ENCODE measurements around the gene ARL4C.
A peak's percentile ranks its signal among the peaks of the same experiment; 100 is the strongest.

ARL4C gene

DNA sequence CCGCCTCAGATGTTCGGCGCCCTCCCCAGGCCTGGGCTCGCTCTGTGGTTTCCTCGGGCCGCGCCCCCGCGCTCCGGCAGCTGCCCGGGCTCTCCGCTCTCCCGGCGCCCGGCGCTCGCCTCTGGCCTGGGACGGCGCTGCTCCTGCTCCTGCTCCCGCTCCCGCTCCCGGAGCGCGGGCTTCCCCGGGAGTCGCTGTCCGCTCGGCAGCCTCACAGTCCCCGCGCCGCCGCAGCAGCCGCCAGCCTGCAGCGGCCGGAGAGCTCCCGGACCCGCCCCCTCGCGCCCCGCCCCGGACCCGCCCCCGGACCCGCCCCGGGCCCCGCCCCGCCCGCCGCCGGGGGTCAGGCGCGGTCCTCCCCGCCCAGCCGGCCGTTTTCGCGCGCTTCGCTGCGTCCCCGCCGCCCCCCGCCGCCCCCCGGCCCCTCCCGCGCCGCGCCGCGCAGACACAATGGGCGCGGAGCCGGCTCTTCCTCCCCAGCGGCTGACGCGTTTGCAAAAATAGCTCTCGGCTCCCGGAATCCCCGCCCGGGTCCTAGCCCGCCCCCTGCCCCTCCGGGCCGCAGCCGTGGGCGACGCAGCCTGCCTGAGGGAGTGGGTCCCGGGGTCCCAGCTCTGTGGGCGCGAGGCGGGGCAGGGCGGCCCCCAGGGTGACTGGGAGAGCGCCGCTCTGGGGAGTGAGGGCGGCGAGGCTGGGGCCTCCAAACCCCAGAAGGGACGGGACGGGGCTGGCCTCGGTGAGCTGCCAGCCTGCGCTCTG is at the start of gene ARL4C:
Gene ARL4C (minus strand): TSS at position 247 of the 759 bp plus-strand sequence. CDS start 495 bp downstream, outside the sequence.
- peak; percentile 82 for DNase-seq

DNA sequence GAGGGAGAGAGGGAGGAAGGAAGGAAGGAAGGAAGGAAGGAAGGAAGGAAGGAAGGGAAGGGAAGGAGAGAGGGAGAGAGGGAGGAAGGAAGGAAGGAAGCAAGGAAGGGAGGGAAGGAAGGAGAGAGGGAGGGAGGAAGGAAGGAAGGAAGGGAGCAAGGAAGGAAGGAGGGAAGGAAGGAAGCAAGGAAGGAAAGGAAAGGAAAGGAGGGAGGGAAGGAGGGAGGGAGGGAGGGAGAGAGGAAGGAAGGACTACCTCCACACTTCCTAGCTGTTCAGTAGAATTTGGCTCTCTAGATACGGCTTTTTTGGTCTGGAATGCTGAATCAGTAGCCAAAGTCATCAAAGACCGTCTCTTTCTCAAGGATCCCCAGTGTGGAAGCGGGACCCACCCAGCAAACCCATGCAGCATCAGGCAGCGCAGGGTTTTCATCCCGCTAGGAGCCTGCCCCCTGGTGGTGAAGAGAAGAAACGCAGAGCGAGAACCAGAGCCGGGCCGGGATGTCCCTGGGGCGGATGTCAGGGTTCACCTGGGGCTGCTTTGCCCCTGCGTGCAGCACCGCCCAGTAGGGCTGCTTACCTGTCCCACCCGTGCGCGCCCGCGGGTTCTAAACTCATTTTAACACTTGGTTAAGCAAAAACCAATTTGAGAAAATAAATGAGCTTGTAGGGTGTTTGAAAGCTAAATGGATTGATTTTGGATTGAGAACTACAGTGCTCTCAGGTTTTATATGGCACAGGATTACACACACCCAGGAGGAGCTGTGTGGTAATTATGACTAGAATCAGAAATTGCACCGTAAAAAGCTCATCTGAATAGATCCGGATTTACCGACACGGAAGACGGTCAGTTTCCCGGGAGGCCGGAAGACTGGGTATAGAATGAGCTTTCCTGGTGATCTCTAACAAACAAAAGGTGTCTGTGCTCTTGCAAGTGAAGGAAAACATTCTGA is 48.1 kb upstream of the ARL4C start:
- DNase-seq = peak; percentile 81

- no peak for DNase-seq
Measured at GRCh38 chr2:234542742-234543141, 45.9 kb upstream of the ARL4C start.

GRCh38 chr2:234537929-234538328 is 41.0 kb upstream of the ARL4C start:
- DNase-seq = no peak

DNA sequence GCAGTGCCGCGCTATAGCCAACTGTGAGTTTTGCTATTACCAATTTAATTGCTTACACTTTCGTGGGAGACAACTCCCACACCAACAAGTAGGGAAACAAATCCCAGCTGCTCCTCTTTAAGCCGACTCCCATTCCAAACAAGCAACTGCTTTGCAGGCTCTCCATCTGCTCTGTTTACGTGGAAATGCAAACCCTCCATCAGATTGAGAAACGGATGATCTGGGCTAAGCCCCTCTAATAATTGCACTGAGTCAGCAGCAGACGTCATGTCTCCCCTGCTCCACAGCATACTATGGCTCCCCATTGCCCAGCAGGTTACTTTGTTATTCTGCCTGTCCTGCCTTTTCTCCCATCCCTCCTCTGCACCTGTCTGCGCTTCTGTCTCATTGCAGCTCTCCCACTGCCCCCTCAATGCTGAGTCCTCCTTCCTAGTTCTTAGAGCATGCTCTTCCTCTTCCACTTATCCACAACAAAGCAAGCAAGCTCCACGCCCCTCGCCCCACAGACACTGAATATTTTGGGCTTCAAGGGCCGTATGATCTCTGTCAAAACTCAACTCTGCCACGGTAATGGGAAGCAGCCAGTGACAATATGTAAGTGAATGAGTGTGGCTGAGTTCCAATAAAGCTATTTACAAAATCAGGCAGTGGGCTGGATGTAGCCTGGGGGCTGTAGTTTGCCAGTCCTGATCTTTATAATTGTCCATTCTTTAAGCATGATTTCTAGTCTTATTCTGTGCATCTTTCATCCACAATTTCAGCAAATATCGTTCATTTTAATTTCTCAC is 39.5 kb upstream of the ARL4C start:
- DNase-seq = no peak

DNA sequence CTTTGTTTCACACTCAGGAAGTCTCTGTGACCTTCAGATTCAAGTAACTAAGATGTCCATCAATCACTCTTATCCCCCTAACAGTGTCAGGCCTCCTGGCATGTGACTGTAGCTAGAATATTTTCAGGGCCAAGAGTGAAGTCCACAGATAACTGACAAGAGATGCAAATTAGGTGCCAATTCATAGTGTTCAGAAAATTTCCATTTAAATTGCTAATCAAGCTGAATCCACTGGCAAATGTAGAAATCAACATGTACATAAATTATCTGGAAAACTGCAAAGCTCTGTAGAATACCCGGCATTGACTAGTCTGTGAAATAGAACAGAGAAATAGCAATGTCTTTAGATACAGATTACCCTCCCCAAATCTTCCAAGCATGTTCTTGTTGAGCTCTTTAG is 38.6 kb upstream of the ARL4C start:
- no peak for DNase-seq

- DNase-seq = no peak
Measured at GRCh38 chr2:234534515-234534914, 37.6 kb upstream of the ARL4C start.

DNA sequence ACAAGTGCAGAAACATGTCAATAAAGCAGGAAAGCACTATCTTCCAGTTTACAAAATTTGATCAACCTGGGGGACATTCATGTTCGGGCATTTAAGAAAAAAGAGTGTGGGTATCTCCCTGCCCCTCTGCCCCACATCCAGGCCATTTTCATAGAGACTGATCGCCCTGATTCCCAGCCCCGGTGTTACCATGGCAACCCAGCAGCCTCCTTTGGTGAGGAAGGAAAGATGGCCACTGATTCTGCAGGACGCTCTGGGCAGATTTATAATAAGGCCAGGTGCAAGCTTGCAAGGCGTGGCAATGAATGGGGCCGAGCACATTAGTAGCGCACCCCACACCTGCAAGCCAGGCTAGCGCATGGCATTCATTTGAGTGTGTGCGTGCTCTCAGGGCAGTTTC is 36.7 kb upstream of the ARL4C start:
- DNase-seq = peak; percentile 34

DNA sequence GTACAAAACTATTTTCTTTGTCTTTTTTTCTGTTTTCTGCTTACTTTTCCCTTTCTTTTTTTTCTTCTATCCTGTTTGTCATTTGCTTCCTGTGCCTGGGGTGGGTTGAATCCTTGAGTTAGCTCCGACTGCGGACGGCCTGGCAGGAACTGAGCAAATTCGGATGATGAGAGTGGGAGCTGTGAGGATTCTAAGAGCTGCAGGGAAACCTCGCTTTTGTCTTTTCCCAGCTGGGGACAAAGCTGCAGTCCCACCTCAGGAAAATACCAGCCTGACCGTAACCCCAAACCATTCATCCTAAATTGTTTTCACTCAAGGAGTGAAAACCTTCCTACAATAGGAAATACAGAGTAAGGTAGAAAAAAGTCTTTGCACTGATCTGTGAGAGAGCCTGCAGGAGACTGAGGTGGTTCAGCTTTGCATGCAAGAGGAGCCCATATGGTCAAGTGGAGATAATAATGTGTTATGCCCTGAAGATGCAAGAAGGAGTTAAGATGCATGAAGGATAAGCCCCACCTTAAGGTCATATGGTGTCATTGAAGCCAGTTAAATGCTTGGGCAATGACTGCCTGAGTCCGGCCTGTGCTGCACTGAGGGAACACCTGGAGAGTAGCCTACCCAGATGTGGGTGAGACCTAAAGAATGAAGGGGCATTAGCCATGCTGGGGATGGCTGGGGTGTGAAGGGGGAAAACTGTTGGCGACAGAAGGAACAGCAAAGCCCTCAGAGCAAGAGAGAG is 31.7 kb upstream of the ARL4C start:
- DNase-seq = no peak

- DNase-seq = no peak
Measured at GRCh38 chr2:234526711-234527110, 29.8 kb upstream of the ARL4C start.

GRCh38 chr2:234521536-234521935 is 24.7 kb upstream of the ARL4C start:
- no peak for DNase-seq

GRCh38 chr2:234518986-234519642 is 22.2 kb upstream of the ARL4C start:
- no peak for DNase-seq

DNA sequence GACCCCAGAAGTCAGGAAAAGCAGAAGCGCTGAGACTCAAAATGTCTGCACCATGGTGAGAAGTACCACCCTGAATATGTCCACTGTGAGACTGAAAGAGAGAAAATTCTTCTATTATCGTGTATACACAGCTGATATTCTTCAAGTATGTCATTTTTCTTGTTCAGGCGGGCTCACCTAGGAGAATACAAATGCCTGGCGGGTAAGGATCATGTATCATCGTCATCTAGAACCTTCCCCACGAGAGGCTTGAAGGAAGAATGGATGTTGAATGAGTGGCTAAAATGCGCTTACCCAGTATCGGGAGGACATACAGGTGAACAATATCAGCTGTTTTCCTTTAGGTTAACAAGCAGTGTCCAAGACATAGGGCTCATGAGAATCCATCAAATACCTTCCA is 21.1 kb upstream of the ARL4C start:
- no peak for DNase-seq

GRCh38 chr2:234514873-234515638 is 18.2 kb upstream of the ARL4C start:
- DNase-seq = no peak

- DNase-seq = no peak
Measured at GRCh38 chr2:234514099-234514498, 17.2 kb upstream of the ARL4C start.

DNA sequence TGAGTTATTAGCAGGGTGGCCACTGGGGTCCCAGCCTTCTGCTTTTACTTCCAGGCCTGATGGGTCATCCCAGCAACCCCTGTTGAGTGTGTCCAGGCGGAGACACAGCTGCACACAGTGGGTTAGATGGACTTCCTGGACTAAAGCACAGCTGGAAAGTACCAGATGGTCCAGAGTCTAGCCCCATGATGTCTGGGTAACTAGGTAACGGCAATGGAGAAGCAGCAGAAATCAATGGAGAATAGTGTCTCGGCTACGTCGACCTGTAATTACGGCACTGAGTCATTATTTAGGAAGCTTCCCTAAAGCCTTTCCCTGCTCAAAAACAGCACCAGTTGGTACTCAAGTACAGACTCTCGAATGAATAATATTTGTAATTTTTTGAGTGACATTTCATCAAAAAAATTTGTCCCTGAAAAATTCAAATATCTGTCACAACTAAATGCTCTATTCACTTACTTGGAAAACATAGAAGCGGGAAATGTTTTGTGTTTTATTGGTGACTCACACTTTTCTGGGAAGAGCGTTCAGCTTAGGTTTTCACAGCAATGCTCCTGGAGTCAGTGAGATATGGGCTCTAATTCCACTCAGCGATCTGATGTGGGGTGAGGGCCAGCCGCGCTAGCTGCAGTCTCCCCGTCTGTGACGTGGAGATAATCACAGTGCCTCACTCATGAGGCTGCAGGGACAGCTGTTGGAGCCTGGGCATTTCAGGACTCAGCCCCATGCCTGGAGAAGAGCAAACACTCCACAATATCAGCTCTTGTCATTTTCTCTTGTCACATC is 16.2 kb upstream of the ARL4C start:
- no peak for DNase-seq

DNA sequence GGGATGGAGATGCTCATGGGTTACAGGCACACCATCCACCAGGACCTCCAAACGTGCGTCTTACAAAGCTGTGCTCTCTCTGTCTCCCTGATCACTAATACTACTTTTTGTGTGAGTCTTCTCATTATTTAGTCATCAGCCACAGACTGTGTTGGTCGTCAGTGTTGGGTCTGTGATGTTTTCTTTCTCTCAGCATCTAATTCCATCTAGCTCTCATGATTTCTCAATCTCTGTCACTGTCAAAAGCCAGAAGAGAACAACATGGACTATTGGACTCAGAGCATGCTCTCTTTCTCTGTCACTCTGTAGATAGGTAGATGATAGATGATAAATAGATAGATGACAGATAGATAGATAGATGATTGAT is 6.0 kb upstream of the ARL4C start:
- DNase-seq = no peak

- peak; percentile 59 for DNase-seq
Measured at GRCh38 chr2:234502285-234502918, 5.5 kb upstream of the ARL4C start.

DNA sequence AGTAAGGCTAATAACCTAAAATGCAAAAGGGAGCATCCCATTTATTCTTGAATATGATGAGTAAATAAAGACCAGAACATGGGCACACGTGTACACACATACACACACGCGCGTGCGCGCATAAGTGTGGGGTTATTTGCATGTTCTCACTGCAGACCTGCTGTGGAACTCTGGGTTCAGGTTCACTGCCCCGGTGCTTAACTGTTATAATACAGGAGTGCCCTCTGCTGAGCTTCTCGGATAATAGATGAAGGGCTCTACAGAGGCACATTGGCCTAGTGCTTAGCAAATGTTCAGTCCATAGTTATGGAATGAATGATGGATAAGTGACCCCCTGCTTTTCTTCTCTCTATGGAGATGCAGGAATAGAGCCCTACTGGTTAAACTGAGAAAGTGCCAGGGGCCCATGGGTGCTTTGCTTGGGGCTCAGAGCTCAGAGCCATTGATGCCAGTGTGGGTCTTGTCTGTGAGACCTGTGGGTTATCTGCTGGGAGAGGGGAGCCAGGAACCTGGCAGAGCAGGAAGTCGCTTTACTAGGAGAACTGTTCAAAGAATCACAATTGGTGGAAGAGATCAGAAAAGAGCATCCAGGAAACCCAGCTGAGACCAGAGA is 3.6 kb upstream of the ARL4C start:
- peak; percentile 87 for DNase-seq
